ENCODE results near the gene LMX1A.

Gene LMX1A

DNA sequence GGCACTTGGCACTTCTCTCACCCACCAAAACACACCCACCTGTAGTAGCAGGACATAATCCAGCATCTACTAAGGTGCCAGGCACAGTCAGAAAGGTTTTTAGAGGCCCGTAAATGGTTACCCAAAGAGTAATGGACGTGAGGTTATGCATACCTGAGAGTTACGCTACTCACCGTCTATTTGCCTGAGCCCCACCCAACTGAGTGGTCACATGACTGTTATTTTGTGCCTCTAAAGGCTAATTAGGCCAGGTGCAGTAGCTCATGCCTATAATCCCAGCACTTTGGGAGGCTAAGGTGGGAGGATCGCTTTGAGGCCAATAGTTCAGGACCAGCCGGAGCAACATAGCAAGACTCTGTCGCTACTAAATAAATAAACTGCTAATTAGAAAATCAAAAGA is 11.0 kb downstream of the LMX1A start:
- Histone ChIP-seq H3K27me3 (ENCODE audit: insufficient read depth, poor library complexity, severe bottlenecking) (peaks cover 34% of the 10 kb centered on the region), H3K27ac (replicated peaks) (no peak overlapping the region), H3K4me3 (replicated peaks; ENCODE audit: insufficient read depth, low read length) (no peak overlapping the region)
- TF ChIP-seq, protein P1, sequence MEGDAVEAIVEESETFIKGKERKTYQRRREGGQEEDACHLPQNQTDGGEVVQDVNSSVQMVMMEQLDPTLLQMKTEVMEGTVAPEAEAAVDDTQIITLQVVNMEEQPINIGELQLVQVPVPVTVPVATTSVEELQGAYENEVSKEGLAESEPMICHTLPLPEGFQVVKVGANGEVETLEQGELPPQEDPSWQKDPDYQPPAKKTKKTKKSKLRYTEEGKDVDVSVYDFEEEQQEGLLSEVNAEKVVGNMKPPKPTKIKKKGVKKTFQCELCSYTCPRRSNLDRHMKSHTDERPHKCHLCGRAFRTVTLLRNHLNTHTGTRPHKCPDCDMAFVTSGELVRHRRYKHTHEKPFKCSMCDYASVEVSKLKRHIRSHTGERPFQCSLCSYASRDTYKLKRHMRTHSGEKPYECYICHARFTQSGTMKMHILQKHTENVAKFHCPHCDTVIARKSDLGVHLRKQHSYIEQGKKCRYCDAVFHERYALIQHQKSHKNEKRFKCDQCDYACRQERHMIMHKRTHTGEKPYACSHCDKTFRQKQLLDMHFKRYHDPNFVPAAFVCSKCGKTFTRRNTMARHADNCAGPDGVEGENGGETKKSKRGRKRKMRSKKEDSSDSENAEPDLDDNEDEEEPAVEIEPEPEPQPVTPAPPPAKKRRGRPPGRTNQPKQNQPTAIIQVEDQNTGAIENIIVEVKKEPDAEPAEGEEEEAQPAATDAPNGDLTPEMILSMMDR (IDR thresholded peaks at IDR 0.05; ENCODE audit: insufficient read depth, low read length): no peak
- TF ChIP-seq, protein P2, sequence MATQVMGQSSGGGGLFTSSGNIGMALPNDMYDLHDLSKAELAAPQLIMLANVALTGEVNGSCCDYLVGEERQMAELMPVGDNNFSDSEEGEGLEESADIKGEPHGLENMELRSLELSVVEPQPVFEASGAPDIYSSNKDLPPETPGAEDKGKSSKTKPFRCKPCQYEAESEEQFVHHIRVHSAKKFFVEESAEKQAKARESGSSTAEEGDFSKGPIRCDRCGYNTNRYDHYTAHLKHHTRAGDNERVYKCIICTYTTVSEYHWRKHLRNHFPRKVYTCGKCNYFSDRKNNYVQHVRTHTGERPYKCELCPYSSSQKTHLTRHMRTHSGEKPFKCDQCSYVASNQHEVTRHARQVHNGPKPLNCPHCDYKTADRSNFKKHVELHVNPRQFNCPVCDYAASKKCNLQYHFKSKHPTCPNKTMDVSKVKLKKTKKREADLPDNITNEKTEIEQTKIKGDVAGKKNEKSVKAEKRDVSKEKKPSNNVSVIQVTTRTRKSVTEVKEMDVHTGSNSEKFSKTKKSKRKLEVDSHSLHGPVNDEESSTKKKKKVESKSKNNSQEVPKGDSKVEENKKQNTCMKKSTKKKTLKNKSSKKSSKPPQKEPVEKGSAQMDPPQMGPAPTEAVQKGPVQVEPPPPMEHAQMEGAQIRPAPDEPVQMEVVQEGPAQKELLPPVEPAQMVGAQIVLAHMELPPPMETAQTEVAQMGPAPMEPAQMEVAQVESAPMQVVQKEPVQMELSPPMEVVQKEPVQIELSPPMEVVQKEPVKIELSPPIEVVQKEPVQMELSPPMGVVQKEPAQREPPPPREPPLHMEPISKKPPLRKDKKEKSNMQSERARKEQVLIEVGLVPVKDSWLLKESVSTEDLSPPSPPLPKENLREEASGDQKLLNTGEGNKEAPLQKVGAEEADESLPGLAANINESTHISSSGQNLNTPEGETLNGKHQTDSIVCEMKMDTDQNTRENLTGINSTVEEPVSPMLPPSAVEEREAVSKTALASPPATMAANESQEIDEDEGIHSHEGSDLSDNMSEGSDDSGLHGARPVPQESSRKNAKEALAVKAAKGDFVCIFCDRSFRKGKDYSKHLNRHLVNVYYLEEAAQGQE (IDR thresholded peaks at IDR 0.05; ENCODE audit: insufficient replicate concordance, low read depth): no peak
- no peak for TF ChIP-seq GABPA (IDR thresholded peaks at IDR 0.05; ENCODE audit: low read depth)
- no peak for TF ChIP-seq SPI1 (IDR thresholded peaks at IDR 0.05; ENCODE audit: borderline replicate concordance, low read depth)
- no peak for TF ChIP-seq POLR2AphosphoS5 (IDR thresholded peaks at IDR 0.05; ENCODE audit: low read depth)
- no peak for DNase-seq (ENCODE audit: low read depth in 1 of 2, low spot score in 1 of 2)

DNA sequence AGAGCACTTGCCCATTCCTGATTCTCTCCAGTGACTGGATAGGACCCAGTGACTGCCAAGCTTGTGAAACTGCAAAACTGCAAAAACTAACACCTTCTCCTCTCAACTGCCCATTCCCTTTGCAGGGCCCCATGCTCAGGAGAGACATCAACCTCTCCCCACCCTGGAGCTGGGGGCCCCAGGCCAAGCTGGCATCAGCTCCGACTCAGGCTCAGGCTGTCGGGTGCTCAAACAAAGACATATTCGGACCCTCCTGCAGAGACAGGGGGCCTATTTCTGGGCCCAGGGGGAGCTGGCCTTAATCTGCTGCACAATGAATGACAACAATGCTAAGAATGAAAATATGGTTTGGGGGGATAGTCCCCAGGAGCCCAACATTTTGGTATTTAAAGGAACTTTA is 11.8 kb downstream of the LMX1A start:
- Histone ChIP-seq H3K4me3 (replicated peaks; ENCODE audit: insufficient read depth, low read length) (no peak overlapping the region), H3K27me3 (ENCODE audit: insufficient read depth, poor library complexity, severe bottlenecking) (peaks cover 30% of the 10 kb centered on the region), H3K27ac (replicated peaks) (no peak overlapping the region)
- TF ChIP-seq, protein P1 (IDR thresholded peaks at IDR 0.05; ENCODE audit: insufficient read depth, low read length): no peak
- TF ChIP-seq GABPA (IDR thresholded peaks at IDR 0.05; ENCODE audit: low read depth) (no peak), POLR2AphosphoS5 (IDR thresholded peaks at IDR 0.05; ENCODE audit: low read depth) (no peak), SPI1 (IDR thresholded peaks at IDR 0.05; ENCODE audit: borderline replicate concordance, low read depth) (no peak)
- TF ChIP-seq, protein P2 (IDR thresholded peaks at IDR 0.05; ENCODE audit: insufficient replicate concordance, low read depth): no peak
- no peak for DNase-seq (ENCODE audit: low read depth in 1 of 2, low spot score in 1 of 2)

DNA sequence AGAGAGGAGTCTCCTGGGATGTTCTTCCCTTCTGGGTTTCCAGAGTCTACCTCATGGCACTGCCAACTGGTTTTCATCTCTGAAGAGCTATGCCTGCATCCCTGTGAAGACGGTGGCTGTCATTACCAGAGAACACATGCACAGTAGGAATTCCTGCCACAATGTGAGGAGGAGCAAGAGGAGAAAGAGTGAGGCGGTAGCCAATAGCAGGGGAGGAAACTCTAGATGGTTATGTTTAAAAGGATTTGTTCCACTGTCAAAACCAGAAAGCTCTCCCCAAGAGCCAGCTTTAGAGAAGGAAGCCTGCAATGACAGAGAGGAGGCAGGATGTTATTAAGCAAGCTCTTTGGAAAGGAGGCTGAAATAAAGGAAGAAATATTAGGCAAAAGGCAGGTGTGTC is 12.3 kb downstream of the LMX1A start:
- DNase-seq (ENCODE audit: low read depth in 1 of 2, low spot score in 1 of 2): no peak
- Histone ChIP-seq H3K4me3 (replicated peaks; ENCODE audit: insufficient read depth, low read length) (no peak overlapping the region), H3K27me3 (ENCODE audit: insufficient read depth, poor library complexity, severe bottlenecking) (peaks cover 30% of the 10 kb centered on the region), H3K27ac (replicated peaks) (no peak overlapping the region)
- TF ChIP-seq, protein P1 (IDR thresholded peaks at IDR 0.05; ENCODE audit: insufficient read depth, low read length): no peak
- TF ChIP-seq SPI1 (IDR thresholded peaks at IDR 0.05; ENCODE audit: borderline replicate concordance, low read depth) (no peak), POLR2AphosphoS5 (IDR thresholded peaks at IDR 0.05; ENCODE audit: low read depth) (no peak)
- TF ChIP-seq, protein P2 (IDR thresholded peaks at IDR 0.05; ENCODE audit: insufficient replicate concordance, low read depth): no peak
